Measurements from ENCODE around the gene PAK1. TPM values are rescaled to one million over a fixed set of nuclear protein-coding genes. Genes with fewer than 3 reads are reported as not detected.
A peak's percentile ranks its signal among the peaks of the same experiment; 100 is the strongest.
"Not testable (repeated sequence)": the region's sequence is repeated elsewhere in the genome, so short reads cannot be mapped to it uniquely, and the experiment has no call there.

Gene PAK1
- total RNA-seq, 1 experiment from 2014 or later: 60.1 TPM

DNA sequence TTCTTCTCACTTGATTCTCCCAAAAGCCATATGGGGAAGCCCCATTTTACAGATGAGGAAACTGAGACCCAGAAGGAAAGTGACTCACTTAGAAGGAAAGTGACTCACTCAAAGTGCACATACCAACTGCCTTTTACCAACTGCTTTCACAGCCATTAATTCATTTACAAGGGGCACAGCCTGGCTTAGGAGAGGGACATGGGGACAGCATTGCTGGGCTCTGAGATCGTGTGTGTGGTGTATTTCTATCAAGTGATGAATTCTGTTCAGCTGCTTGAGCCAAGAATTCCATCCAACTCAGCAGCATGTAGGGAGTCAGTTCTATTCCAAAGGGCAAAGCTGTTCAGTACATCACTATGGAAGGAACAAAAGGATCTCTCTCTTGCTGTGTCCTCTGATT, 23.5 kb upstream of the PAK1 start:
- no peak for DNase-seq
- Histone ChIP-seq H3K9ac (ENCODE audit: low read length) (no peak overlapping the region), H3K9me2 (replicated peaks; ENCODE audit: insufficient read depth, low read length) (no peaks in the 10 kb centered on the region), H4K20me1 (ENCODE audit: insufficient read depth, low read depth, low read length) (no peaks in the 10 kb centered on the region), H3K4me3 (ENCODE audit: low read length) (no peak overlapping the region), H3K4me1 (ENCODE audit: low read length) (peaks cover 12% of the 10 kb centered on the region), H3K9me3 (ENCODE audit: low read length) (no peaks in the 10 kb centered on the region), H2AFZ (ENCODE audit: low read length) (no peak overlapping the region), H3K36me3 (ENCODE audit: insufficient read depth, low read length) (no peaks in the 10 kb centered on the region), H3K79me2 (ENCODE audit: low read length) (no peaks in the 10 kb centered on the region), H3K4me2 (ENCODE audit: low read depth, low read length, poor library complexity, severe bottlenecking) (no peak overlapping the region), H3K27me3 (ENCODE audit: low read length) (no peaks in the 10 kb centered on the region), H3K27ac (ENCODE audit: low read length) (no peak overlapping the region)

DNA sequence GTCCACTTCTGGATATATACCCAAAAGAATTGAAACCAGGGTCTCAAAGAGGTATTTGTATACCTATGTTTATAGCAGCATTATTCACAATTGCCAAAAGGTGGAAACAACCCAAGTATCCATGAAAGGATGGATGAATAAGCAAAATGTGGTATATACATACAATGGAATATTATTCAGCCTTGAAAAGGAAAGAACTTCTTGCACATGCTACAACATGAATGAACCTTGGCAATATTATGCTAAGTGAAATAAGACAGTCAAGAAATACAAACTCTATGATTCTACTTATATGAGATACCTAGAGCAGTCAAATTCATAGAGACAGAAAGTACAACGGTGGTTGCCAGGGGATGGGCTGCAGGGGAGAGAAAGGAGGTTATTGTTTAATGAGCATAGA, 21.6 kb upstream of the PAK1 start:
- Histone ChIP-seq H3K9me2 (replicated peaks; ENCODE audit: insufficient read depth, low read length) (no peaks in the 10 kb centered on the region), H3K9me3 (ENCODE audit: low read length) (no peaks in the 10 kb centered on the region), H3K9ac (ENCODE audit: low read length) (no peak overlapping the region), H3K27ac (ENCODE audit: low read length) (no peak overlapping the region), H3K4me3 (ENCODE audit: low read length) (no peak overlapping the region), H4K20me1 (ENCODE audit: insufficient read depth, low read depth, low read length) (no peaks in the 10 kb centered on the region), H2AFZ (ENCODE audit: low read length) (no peak overlapping the region), H3K27me3 (ENCODE audit: low read length) (no peaks in the 10 kb centered on the region), H3K4me2 (ENCODE audit: low read depth, low read length, poor library complexity, severe bottlenecking) (no peak overlapping the region), H3K79me2 (ENCODE audit: low read length) (no peaks in the 10 kb centered on the region), H3K4me1 (ENCODE audit: low read length) (no peaks in the 10 kb centered on the region), H3K36me3 (ENCODE audit: insufficient read depth, low read length) (no peaks in the 10 kb centered on the region)
- no peak for DNase-seq

DNA sequence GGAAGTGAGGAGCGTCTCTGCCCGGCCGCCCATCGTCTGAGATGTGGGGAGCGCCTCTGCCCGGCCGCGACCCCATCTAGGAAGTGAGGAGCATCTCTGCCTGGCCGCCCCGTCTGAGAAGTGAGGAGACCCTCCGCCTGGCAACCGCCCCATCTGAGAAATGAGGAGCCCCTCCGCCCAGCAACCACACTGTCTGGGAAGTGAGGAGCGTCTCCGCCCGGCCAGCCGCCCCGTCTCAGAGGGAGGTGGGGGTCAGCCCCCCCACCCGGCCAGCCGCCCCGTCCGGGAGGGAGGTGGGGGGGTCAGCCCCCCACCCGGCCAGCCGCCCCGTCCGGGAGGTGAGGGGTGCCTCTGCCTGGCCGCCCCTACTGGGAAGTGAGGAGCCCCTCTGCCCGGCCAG, 16.1 kb upstream of the PAK1 start:
- H2AFZ ChIP-seq (ENCODE audit: low read length); DNase-seq; H4K20me1 ChIP-seq (ENCODE audit: insufficient read depth, low read depth, low read length); H3K9me3 ChIP-seq (ENCODE audit: low read length); H3K27ac ChIP-seq (ENCODE audit: low read length); H3K4me2 ChIP-seq (ENCODE audit: low read depth, low read length, poor library complexity, severe bottlenecking); H3K79me2 ChIP-seq (ENCODE audit: low read length); H3K27me3 ChIP-seq (ENCODE audit: low read length); H3K4me3 ChIP-seq (ENCODE audit: low read length); H3K9ac ChIP-seq (ENCODE audit: low read length); H3K9me2 ChIP-seq (replicated peaks; ENCODE audit: insufficient read depth, low read length); H3K4me1 ChIP-seq (ENCODE audit: low read length); H3K36me3 ChIP-seq (ENCODE audit: insufficient read depth, low read length): not testable (repeated sequence)

DNA sequence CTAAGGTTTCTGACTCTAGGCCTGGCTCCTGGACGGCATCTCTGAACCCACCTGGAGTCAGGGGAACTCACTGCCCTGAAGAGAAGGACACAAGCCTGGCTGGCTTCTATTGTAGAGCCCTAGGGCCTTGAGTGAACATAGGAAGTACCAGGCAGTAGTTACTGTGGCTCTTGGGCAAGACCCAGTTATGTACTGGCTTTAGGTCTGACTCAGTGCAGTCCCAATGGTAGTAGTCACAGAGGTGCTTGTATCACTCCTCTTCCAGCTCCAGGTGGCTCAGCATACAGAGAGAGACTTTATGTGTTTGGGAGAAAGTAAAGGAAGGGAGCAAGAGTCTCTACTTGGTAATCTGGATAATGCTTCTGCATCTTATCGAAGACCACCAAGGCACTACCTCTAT, 13.9 kb upstream of the PAK1 start:
- H3K27me3 ChIP-seq (ENCODE audit: low read length): no peaks in the 10 kb centered on the region
- no peak overlapping the region for H3K4me3 ChIP-seq (ENCODE audit: low read length)
- H3K27ac ChIP-seq (ENCODE audit: low read length): no peak overlapping the region
- H3K4me1 ChIP-seq (ENCODE audit: low read length): peaks cover 16% of the 10 kb centered on the region
- DNase-seq: no peak
- no peaks in the 10 kb centered on the region for H3K36me3 ChIP-seq (ENCODE audit: insufficient read depth, low read length)
- no peaks in the 10 kb centered on the region for H4K20me1 ChIP-seq (ENCODE audit: insufficient read depth, low read depth, low read length)
- no peak overlapping the region for H3K9ac ChIP-seq (ENCODE audit: low read length)
- H3K9me2 ChIP-seq (replicated peaks; ENCODE audit: insufficient read depth, low read length): no peaks in the 10 kb centered on the region
- H2AFZ ChIP-seq (ENCODE audit: low read length): no peak overlapping the region
- H3K4me2 ChIP-seq (ENCODE audit: low read depth, low read length, poor library complexity, severe bottlenecking): no peak overlapping the region
- no peaks in the 10 kb centered on the region for H3K9me3 ChIP-seq (ENCODE audit: low read length)
- no peaks in the 10 kb centered on the region for H3K79me2 ChIP-seq (ENCODE audit: low read length)

DNA sequence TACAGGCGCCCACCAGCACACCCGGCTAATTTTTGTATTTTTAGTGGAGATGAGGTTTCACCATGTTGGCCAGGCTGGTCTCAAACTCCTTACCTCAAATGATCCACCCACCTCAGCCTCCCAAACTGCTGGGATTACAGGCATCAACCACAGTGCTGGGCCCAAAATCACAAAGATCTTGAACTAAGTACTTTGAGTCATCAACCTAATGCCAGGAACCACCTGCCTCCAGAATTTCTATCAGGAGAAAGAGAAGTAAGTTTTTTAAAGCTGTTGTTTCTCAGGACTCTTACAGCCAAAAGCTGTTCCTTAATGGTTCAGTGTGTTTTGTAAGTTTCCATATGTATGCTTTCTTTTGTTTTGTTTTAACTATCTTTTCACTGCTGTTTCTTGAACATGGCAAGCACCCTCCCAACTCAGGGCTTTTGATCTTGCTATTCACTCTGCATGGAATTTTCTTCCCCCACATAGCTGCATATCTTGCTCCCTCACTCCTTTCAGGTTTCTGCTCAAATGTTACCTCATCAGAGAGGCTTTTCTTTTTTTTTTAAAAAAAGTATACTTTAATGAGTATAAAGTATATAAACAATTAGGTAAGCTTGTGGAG, 6.0 kb upstream of the PAK1 start:
- no peaks in the 10 kb centered on the region for H3K79me2 ChIP-seq (ENCODE audit: low read length)
- H2AFZ ChIP-seq (ENCODE audit: low read length): no peak overlapping the region
- no peak overlapping the region for H3K4me2 ChIP-seq (ENCODE audit: low read depth, low read length, poor library complexity, severe bottlenecking)
- H3K9me3 ChIP-seq (ENCODE audit: low read length): no peaks in the 10 kb centered on the region
- no peak overlapping the region for H3K9ac ChIP-seq (ENCODE audit: low read length)
- H3K27ac ChIP-seq (ENCODE audit: low read length): no peak overlapping the region
- H3K27me3 ChIP-seq (ENCODE audit: low read length): no peaks in the 10 kb centered on the region
- no peaks in the 10 kb centered on the region for H3K36me3 ChIP-seq (ENCODE audit: insufficient read depth, low read length)
- no peak for DNase-seq
- H4K20me1 ChIP-seq (ENCODE audit: insufficient read depth, low read depth, low read length): no peaks in the 10 kb centered on the region
- H3K4me3 ChIP-seq (ENCODE audit: low read length): no peak overlapping the region
- H3K9me2 ChIP-seq (replicated peaks; ENCODE audit: insufficient read depth, low read length): no peaks in the 10 kb centered on the region
- H3K4me1 ChIP-seq (ENCODE audit: low read length): peaks cover 16% of the 10 kb centered on the region

DNA sequence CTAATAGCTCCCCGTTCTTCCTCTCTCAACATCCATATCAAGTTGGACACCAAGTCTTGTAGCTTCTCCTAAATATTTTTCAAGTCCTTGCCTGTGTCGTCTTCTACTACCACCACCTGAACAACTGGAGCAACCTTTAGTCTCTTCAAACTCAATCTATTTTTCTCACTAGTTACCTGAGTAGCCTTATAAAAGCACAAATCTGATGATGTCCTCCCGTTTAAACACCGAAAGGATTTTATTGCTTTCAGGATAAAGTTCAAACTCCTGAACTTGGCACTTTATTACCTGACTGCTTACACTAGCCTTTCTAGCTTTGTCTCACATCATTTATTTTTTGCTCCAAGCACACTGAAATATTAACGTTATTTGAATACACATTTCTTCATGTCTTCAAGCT, 1.3 kb upstream of the PAK1 start:
- no peak for DNase-seq
- H3K9me3 ChIP-seq (ENCODE audit: low read length): no peaks in the 10 kb centered on the region
- no peak overlapping the region for H3K27ac ChIP-seq (ENCODE audit: low read length)
- no peaks in the 10 kb centered on the region for H3K79me2 ChIP-seq (ENCODE audit: low read length)
- H3K4me3 ChIP-seq (ENCODE audit: low read length): no peak overlapping the region
- H3K36me3 ChIP-seq (ENCODE audit: insufficient read depth, low read length): no peaks in the 10 kb centered on the region
- H3K9me2 ChIP-seq (replicated peaks; ENCODE audit: insufficient read depth, low read length): no peaks in the 10 kb centered on the region
- H2AFZ ChIP-seq (ENCODE audit: low read length): no peak overlapping the region
- H4K20me1 ChIP-seq (ENCODE audit: insufficient read depth, low read depth, low read length): no peaks in the 10 kb centered on the region
- H3K27me3 ChIP-seq (ENCODE audit: low read length): no peaks in the 10 kb centered on the region
- no peak overlapping the region for H3K9ac ChIP-seq (ENCODE audit: low read length)
- 0 out of 2 replicates have a peak, but pooled peaks cover 2% of the 10 kb centered on the region for H3K4me1 ChIP-seq (ENCODE audit: low read length)
- H3K4me2 ChIP-seq (ENCODE audit: low read depth, low read length, poor library complexity, severe bottlenecking): no peak overlapping the region

DNA sequence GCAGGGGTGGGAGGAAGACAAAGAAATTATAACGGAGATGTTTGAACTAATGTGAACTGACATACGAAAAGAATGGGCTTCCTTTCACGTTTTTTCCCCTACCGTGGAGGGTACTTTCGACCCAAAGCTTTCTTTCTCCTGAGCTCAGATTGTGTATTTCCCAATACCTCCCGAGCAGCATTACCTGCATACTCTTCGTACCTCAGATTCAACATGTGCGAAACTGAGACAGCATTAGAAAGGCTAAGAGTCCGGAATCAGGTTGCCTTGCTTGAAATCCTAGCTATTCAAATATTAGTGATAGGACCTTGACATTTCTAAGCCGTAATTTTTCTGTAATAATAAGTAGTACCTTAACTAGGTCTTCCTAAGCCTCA, 778 bp upstream of the PAK1 start:
- Histone ChIP-seq H3K4me3 (ENCODE audit: low read length) (peak overlapping the region; percentile 47), H3K9me2 (replicated peaks; ENCODE audit: insufficient read depth, low read length) (no peaks in the 10 kb centered on the region), H3K79me2 (ENCODE audit: low read length) (no peaks in the 10 kb centered on the region), H3K27me3 (ENCODE audit: low read length) (no peaks in the 10 kb centered on the region), H3K9me3 (ENCODE audit: low read length) (no peaks in the 10 kb centered on the region), H3K4me1 (ENCODE audit: low read length) (0 out of 2 replicates have a peak, but pooled peaks cover 2% of the 10 kb centered on the region), H2AFZ (ENCODE audit: low read length) (peak overlapping the region; percentile 36), H3K4me2 (ENCODE audit: low read depth, low read length, poor library complexity, severe bottlenecking) (peak overlapping the region; percentile 56), H3K36me3 (ENCODE audit: insufficient read depth, low read length) (no peaks in the 10 kb centered on the region), H3K9ac (ENCODE audit: low read length) (peak overlapping the region; percentile 42), H4K20me1 (ENCODE audit: insufficient read depth, low read depth, low read length) (no peaks in the 10 kb centered on the region), H3K27ac (ENCODE audit: low read length) (no peak overlapping the region)
- DNase-seq: no peak

DNA sequence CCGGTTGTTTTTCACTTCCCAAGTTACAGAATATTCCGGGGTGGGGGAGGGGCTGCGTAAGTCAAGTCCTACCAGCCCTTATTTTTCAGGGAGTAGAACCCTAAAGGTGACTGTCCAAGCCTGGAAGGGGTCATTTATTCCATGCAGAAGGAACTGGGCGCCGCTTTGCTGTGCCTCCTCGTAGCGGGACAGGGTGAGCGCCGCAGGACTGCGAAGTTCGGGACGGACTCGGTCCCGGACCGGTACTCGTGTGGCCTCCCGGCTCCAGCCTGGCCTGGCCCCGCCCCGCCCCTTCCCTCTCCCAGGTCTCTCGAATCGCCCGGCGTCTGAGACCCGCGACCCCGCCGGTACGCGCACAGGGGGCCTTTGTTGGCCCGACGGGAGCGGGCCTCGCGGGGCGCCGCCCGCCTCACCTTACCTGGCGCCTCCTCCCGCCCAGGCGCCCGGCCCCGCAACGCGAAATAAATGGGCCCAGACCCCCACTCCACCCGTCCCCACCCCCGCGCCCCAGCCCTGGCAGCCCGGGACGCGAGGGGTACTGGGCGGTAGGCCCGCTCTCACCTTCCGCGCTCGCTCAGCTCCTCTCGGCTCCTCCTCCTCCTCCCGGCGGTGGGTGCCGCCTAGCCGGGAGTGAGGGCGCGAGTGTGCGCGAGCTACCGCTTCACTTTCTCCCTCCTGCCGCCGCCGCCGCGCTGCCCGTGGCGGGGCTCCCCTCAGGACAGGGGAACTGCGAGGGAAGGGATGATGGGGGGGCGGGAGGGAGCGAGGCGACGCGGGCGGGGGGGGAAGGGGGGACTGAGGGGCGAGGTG, 698 bp downstream of the PAK1 start:
- no peak overlapping the region for H2AFZ ChIP-seq (ENCODE audit: low read length)
- H3K36me3 ChIP-seq (ENCODE audit: insufficient read depth, low read length): no peaks in the 10 kb centered on the region
- no peak overlapping the region for H3K27ac ChIP-seq (ENCODE audit: low read length)
- H3K9me3 ChIP-seq (ENCODE audit: low read length): no peaks in the 10 kb centered on the region
- no peaks in the 10 kb centered on the region for H3K79me2 ChIP-seq (ENCODE audit: low read length)
- no peaks in the 10 kb centered on the region for H3K27me3 ChIP-seq (ENCODE audit: low read length)
- no peaks in the 10 kb centered on the region for H3K9me2 ChIP-seq (replicated peaks; ENCODE audit: insufficient read depth, low read length)
- 0 out of 2 replicates have a peak, but pooled peaks cover 2% of the 10 kb centered on the region for H3K4me1 ChIP-seq (ENCODE audit: low read length)
- no peak overlapping the region for H3K4me3 ChIP-seq (ENCODE audit: low read length)
- no peak for DNase-seq
- H3K4me2 ChIP-seq (ENCODE audit: low read depth, low read length, poor library complexity, severe bottlenecking): no peak overlapping the region
- H3K9ac ChIP-seq (ENCODE audit: low read length): no peak overlapping the region
- H4K20me1 ChIP-seq (ENCODE audit: insufficient read depth, low read depth, low read length): no peaks in the 10 kb centered on the region

Measured in Karpas-422 (cell line).